ENCODE results near the gene RENBP. TPM values are rescaled to one million over a fixed set of nuclear protein-coding genes. Genes with fewer than 3 reads are reported as not detected.

The RENBP gene
- total RNA-seq, 1 donor from 2014 or later, result 35.9 TPM

DNA sequence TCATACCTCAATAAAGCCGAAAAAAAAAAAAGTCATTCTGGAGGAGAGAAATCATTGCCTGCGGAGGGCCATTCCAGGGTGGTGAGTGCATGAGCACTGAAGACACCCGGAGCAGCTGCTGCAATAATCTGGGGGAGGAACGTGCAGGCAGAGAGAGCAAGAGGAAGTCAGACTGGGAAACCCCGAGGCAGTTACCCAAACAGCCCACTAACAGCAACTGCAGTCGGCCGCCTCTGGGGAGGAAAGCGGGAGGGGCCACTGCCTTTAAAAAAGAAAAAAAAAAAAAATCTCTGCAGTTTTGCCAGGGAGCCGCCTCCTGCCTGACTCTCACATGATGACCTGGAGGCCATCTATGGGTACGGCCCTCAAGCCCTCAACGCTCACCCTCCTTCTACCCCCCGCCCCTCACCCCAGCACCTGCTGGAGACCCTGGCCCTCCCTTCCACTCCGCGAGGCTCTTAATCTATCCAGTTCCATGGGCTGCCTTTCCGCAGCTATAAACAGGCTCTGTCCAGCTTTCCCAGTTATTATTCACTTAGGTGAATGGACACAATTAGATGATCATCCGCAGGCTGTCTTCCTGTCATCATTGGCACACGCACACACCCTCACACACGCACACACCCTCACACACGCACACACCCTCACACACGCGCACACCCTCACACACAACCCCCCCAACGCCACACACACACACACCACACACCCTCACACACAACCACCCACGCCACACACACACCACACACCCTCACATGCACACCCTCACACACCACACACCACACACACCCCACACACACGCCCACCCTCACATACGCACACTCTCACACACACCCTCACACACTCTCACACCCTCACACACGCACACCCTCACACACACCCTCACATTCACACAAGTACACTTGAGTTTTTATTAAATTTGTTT is 43.4 kb downstream of the RENBP start:
- peak; percentile 41 to 42 for DNase-seq (ENCODE audit: low read depth in 2 of 2)

DNA sequence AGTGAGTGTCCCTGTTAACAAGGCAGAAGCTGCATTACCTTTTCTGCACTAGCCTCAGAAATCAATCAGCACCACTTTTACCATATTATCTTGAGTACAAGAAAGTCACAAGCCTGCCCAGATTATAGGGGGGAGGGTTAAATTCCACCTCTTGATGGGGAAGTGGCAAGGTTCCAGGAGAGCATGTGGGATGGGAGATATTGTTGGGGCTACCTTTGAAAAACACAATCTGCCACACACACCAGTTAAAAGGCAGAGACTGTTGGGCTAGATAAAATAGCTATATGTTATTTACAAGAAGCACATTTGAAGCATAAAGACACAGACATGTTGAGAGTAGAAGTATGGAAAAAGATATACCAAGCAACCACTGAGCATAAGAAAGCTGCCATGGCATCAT is 46.5 kb downstream of the RENBP start:
- DNase-seq (ENCODE audit: low read depth in 2 of 2), result no peak

DNA sequence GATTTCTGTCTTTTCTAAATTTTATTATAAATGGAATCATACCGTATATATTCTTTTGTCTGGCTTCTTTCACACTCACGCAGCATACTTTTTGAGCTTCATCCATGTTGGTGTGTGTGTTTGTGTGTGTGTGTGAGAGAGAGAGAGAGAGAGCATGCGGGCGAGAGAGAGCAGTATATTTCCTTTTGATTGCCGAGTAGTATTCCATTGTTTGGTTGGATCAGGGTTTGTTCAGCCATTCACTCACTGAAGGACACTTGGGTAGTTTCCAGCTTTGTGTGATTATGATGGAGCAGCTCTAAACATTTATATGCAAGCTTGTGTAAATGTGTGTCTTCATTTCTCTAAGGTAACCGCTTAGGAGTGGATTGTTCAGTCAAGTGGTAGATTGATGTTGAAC is 55.3 kb downstream of the RENBP start:
- DNase-seq (ENCODE audit: low read depth in 2 of 2), result no peak

DNA sequence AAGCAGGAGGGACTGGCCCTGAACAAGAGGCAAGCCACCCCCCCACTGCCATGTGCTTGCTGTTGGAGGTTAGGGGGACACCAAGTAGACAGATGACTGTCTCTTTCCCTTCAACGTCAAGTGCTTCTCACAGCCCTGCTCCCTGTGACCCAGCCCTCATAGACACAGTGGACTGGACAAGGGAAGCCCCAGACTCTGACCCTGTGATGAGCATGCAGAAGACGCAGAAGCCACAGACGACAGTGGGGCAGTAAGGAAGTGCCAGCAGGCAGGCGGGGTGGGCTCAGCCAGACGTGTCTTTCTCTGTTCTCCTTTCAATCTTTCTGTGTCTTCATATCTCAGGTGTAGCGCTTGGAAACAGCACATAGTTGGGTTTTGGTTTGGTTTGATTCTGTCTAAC is 56.1 kb downstream of the RENBP start:
- no peak for DNase-seq (ENCODE audit: low read depth in 2 of 2)

DNA sequence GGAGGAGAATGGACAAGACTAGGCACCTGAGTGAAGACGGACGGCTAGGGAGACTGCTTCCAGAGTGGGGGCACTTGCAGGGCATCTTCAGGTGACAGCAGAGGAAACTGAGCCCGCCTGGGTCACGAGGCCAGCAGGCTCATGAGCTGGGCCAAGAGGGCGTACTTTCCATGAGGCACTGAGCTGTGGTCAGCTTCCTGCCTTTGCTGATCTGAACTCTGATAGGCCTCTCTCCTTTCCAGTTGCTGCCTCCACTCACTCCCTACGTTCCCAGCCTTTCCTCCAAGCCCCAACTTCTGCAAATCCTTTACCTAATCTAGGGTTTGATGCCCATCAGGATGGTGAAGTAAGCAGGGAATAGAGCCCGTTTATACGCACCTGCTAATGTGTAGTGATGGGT is 57.1 kb downstream of the RENBP start:
- peak in 1 of 2 donors; percentile 19 for DNase-seq (ENCODE audit: low read depth in 2 of 2)

DNA sequence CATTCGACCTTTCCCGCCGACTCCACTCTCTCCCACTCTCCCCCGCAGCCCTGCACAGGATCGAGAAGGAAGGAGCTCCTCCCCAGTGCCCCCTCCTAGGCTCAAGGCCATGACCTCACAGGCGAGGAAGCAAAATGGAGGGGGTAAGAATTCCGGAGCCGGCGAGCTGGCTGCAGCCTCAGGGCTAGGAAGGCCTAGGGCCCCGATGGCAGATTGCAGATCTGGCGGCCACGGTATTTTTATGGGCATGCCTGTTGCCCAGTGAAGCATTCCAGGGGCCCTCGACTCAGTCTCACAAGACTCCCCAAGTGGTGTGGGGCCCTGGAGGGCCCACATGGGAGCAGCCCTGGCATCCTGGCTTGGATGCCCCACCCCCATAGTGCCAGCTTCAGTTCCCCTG is 57.5 kb downstream of the RENBP start:
- DNase-seq (ENCODE audit: low read depth in 2 of 2), result no peak

DNA sequence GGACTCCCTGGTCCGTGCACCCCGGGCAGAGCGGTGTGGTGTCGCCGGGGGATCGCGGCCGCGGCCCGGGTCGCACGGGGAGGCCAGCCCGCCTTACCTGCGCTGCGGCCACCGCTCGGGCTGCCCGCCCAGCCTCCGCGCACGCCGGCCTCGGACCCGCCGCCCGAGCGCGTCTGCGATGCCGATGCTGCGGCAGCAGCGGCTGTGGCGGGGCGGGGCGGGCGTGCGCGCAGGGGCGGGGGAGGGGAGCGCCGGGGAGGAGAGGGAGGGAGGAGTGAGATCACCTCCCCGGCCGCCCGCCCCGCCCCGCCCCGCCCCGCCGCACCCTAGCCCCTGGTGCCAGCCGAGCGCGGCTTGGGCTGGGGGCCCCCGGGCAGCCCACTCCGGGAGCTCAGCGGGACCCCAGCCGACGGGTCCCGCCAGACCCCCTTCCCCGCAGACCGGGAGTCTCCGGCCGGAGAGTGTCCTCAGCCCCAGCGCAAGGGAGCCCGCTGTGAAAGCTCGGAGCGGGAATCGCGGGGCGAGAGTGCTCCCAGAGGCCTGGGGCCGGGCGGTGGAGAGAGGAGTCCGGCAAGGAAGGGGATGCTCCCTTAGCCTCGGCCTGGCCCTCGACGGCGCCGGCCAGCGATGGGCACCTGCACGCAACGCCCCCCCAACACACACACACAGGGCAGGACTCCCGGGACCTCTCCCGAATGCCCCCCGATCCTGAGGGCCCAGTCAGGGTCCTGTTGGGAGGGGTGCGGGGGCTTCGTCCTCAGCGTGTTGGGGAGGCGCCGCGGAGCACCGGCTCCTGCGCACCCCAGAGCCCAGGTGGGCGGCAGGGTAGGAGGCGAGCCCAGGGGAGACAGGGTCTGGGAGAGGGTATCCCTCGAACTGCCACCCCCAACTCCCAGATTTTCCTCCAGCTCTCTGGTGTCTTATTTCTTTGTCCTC is 58.2 kb downstream of the RENBP start, which contains the start of gene L1CAM:
Gene L1CAM, minus strand, starts transcription at position 206 of the 936 bp plus-strand sequence. CDS start 10,337 bp downstream, outside the sequence.
- DNase-seq (ENCODE audit: low read depth in 2 of 2), result no peak

Other genes with a start within 250 kb of the RENBP start
- gene BCAP31, start 220.3 kb downstream of the RENBP start, total RNA-seq, result 236 and 400 TPM in 2 replicates
- gene ABCD1, start 219.8 kb downstream of the RENBP start, total RNA-seq, result 4.8 and 6.2 TPM in 2 replicates
- 2.4 and 4.4 TPM in 2 replicates for gene PLXNB3, start 180.4 kb downstream of the RENBP start, total RNA-seq
- under 0.01 and 0.40 TPM in 2 replicates for gene SRPK3, start 163.6 kb downstream of the RENBP start, total RNA-seq
- gene IDH3G, start 150.3 kb downstream of the RENBP start, total RNA-seq, result 27.0 and 29.9 TPM in 2 replicates
- 178 and 209 TPM in 2 replicates for gene SSR4, start 150.0 kb downstream of the RENBP start, total RNA-seq
- 0.22 and 0.60 TPM in 2 replicates for gene PDZD4, start 114.1 kb downstream of the RENBP start, total RNA-seq
- gene L1CAM, start 58.5 kb downstream of the RENBP start, total RNA-seq, result under 0.01 TPM in 2 replicates
- 0.22 and 0.99 TPM in 2 replicates for gene AVPR2, start 40.0 kb downstream of the RENBP start, total RNA-seq
- gene ARHGAP4, start 18.4 kb downstream of the RENBP start, total RNA-seq, result 2.8 and 5.2 TPM in 2 replicates
- gene NAA10, start 9.6 kb downstream of the RENBP start, total RNA-seq, result 41.3 and 43.2 TPM in 2 replicates
- gene HCFC1, start 27.2 kb upstream of the RENBP start, total RNA-seq, result 10.0 and 10.3 TPM in 2 replicates
- gene TMEM187, start 28.1 kb upstream of the RENBP start, total RNA-seq, result 3.2 and 4.8 TPM in 2 replicates
- 47.7 and 63.1 TPM in 2 replicates for gene IRAK1, start 75.3 kb upstream of the RENBP start, total RNA-seq
- gene MECP2, start 153.1 kb upstream of the RENBP start, total RNA-seq, result 12.9 and 20.2 TPM in 2 replicates
- gene OPN1LW, start 199.6 kb upstream of the RENBP start, total RNA-seq, result 0.22 and 0.60 TPM in 2 replicates
- 0.79 TPM in 1 of 2 replicates, not detected in the other for gene OPN1MW, start 238.0 kb upstream of the RENBP start, total RNA-seq